OCI-LY3 (cell line): Measurements from ENCODE around the gene AARS2.

Source experiments
- CTCF ChIP-seq: fragments of 200-600, 300-600 bp; sonication (generic); IDR thresholded peaks from 2 replicates; pipeline ENCODE4 v1.5.1; 2014; ENCODE audit warnings: antibody characterized with exemption, low read length, low read depth
- EZH2phosphoT487 ChIP-seq: fragments of 200-600 bp; shearing (Covaris generic); IDR thresholded peaks from 2 replicates; pipeline ENCODE4 v1.6.1; 2018; ENCODE audit warnings: antibody characterized with exemption, mixed run types, low read depth

DNA sequence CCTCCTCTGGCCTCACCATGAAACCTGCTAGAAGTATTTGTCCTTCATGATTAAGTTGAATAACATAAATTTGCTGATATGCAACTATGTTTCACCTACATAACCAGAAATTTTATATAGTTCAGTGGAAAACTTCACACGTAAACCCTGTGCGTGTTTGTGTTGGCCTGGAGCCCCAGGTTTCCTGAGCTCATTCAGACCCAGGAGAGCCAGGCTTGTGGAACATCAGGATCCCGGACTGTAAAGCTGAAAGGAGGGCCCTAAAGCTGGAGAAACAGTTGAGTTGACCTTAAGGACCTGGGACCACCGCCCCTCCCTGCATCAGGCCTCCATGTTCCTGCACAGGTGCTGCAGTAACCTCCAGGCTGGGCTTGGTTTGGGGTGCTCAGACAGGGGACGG lies 26.2 kb upstream of the AARS2 start:
- TF ChIP-seq CTCF: no peak
- no peak for TF ChIP-seq EZH2phosphoT487
